K562 (cell line): Measurements from ENCODE around the gene MSX1. TPM values are rescaled to one million over a fixed set of nuclear protein-coding genes. Genes with fewer than 3 reads are reported as not detected.

ENCODE experiments used
- ATAC-seq: fragments of 200-7000 bp; cut with Tn5 transposase; 3 replicates; pipeline ENCODE4 v1.9.1; 2020; ENCODE audit warnings: moderate library complexity
- BruUV-seq: library from RNA; stranded (reverse); fragments of 400-500 nt; replicated peaks from 2 replicates; lab custom pipeline; 2021; lab: Mats Ljungman, UMichigan
- CTCF ChIA-PET: fragments of 300-600 bp; formaldehyde crosslinking; extraction: SDS; loops from one replicate; lab custom pipeline; 2021; ENCODE audit warnings: low intra/inter-chr PET ratio; lab: Yijun Ruan, JAX
- POLR2A ChIA-PET: fragments of 300-600, 350-650 bp; sonication (Branson Sonifier 250); formaldehyde crosslinking; extraction: SDS; loops from one replicate; lab custom pipeline; 2021; ENCODE audit warnings: antibody characterized with exemption, inconsistent platforms; lab: Yijun Ruan, JAX
- DNase-seq, 4 experiments: peaks; one replicate each; pipeline versions ENCODE4 v3.0.0 to v3.0.0-alpha.2; 2011 to 2018; ENCODE audit warnings: low spot score in 3 of 4, mixed read lengths in 3 of 4; ENCODE audit errors: extremely low read depth in 1 of 4
- FAIRE-seq: peaks from 2 replicates; lab custom pipeline; 2011; peaks lifted over from hg19 to GRCh38; lab: Jason Lieb, UNC
- H2AFZ ChIP-seq: 2 replicates; pipeline ENCODE4 v1.6.0; 2011; ENCODE audit warnings: low read depth, low read length, control low read depth, inconsistent platforms
- H3K27ac ChIP-seq: fragments of 200-600 bp; 3 replicates; pipeline ENCODE4 v1.8.0; 2011; ENCODE audit warnings: low read depth, mild to moderate bottlenecking, control low read depth, inconsistent platforms, low read length, moderate library complexity, mixed read lengths; ENCODE audit errors: extremely low read depth
- H3K27me3 ChIP-seq, 2 experiments: fragments of 300-600 bp in 1 of 2; 2 replicates in 1 of 2; 3 replicates in 1 of 2; pipeline versions ENCODE4 v1.6.0 to v1.8.0; 2011; ENCODE audit warnings: inconsistent platforms in 2 of 2, low read length in 2 of 2, mild to moderate bottlenecking in 1 of 2, mixed read lengths in 1 of 2, moderate library complexity in 1 of 2; ENCODE audit not compliant: control insufficient read depth in 2 of 2, insufficient read depth in 2 of 2
- H3K36me3 ChIP-seq: fragments of 300-600 bp; 3 replicates; pipeline ENCODE4 v1.8.0; 2011; ENCODE audit warnings: mild to moderate bottlenecking, low read length, inconsistent platforms; ENCODE audit not compliant: control insufficient read depth, insufficient read depth
- H3K4me1 ChIP-seq, 2 experiments: fragments of 200-600 bp in 1 of 2; replicated peaks in 1 of 2; 2 replicates in 1 of 2; 3 replicates in 1 of 2; pipeline versions ENCODE4 v1.5.1 to v1.8.0; 2011; ENCODE audit warnings: inconsistent platforms in 2 of 2, low read length in 2 of 2, mild to moderate bottlenecking in 1 of 2, mixed read lengths in 1 of 2, moderate library complexity in 1 of 2; ENCODE audit not compliant: control insufficient read depth in 2 of 2, insufficient read depth in 2 of 2
- H3K4me2 ChIP-seq: 2 replicates; pipeline ENCODE4 v1.6.1; 2011; ENCODE audit warnings: low read length, control low read depth, inconsistent platforms, mixed read lengths; ENCODE audit not compliant: insufficient read depth
- H3K4me3 ChIP-seq: fragments of 200-600 bp; sonication (generic), shearing (Covaris generic); 2 replicates; pipeline ENCODE4 v1.5.1; 2016; ENCODE audit warnings: control low read depth, inconsistent platforms
- H3K79me2 ChIP-seq: fragments of 200-600 bp; 3 replicates; pipeline ENCODE4 v1.8.0; 2011; ENCODE audit warnings: low read length, inconsistent platforms; ENCODE audit not compliant: control insufficient read depth, insufficient read depth
- H3K9ac ChIP-seq, 2 experiments: 2 replicates each; pipeline versions ENCODE4 v1.6.0 to v1.6.1; 2011; ENCODE audit warnings: low read depth in 2 of 2, low read length in 2 of 2, control low read depth in 1 of 2, inconsistent platforms in 1 of 2, mild to moderate bottlenecking in 1 of 2, mixed read lengths in 1 of 2; ENCODE audit not compliant: insufficient read depth in 1 of 2
- H3K9me1 ChIP-seq: one replicate; pipeline ENCODE4 v1.6.0; 2011; ENCODE audit warnings: inconsistent platforms, mild to moderate bottlenecking, low read length, moderate library complexity; ENCODE audit not compliant: control insufficient read depth, insufficient read depth
- H3K9me3 ChIP-seq: replicated peaks from 2 replicates; pipeline ENCODE4 v1.5.1; 2011; ENCODE audit warnings: low read depth, low read length, inconsistent platforms; ENCODE audit not compliant: control insufficient read depth, insufficient read depth
- H4K20me1 ChIP-seq: replicated peaks from 2 replicates; pipeline ENCODE4 v1.6.1; 2011; ENCODE audit warnings: low read length, inconsistent platforms, mixed read lengths; ENCODE audit not compliant: control insufficient read depth, insufficient read depth
- BRF1 ChIP-seq: IDR thresholded peaks from 3 replicates; pipeline ENCODE4 v1.6.1; 2011; ENCODE audit warnings: borderline replicate concordance, mild to moderate bottlenecking; ENCODE audit not compliant: insufficient read length; ENCODE audit errors: extremely low read depth
- CHCHD3 ChIP-seq: fragments of 250-450 bp; sonication (Bioruptor Pico); IDR thresholded peaks from 2 replicates; pipeline ENCODE4 v2.1.2; 2022; ENCODE audit warnings: mild to moderate bottlenecking
- ELF2 ChIP-seq: fragments of 250-450 bp; sonication (Bioruptor Pico); IDR thresholded peaks from 2 replicates; pipeline ENCODE4 v1.5.0; 2021; ENCODE audit warnings: mild to moderate bottlenecking
- EZH2 ChIP-seq: IDR thresholded peaks from 2 replicates; pipeline ENCODE4 v1.6.1; 2012; ENCODE audit warnings: low read depth, mild to moderate bottlenecking, inconsistent platforms, low read length, borderline replicate concordance
- FIP1L1 ChIP-seq: fragments of 200-400 bp; formaldehyde crosslinking; IDR thresholded peaks from 2 replicates; pipeline ENCODE4 v1.6.1; 2018; ENCODE audit warnings: mild to moderate bottlenecking, low read depth, low read length; ENCODE audit not compliant: poor library complexity, severe bottlenecking
- GTF2F1 ChIP-seq: IDR thresholded peaks from 2 replicates; pipeline ENCODE4 v1.6.1; 2011; ENCODE audit warnings: low read depth, low read length, improper control_type of control experiment
- HMG20A ChIP-seq: fragments of 450-650 bp; formaldehyde crosslinking; conservative IDR thresholded peaks from 2 replicates; pipeline ENCODE4 v1.4.0; 2020; ENCODE audit warnings: mild to moderate bottlenecking, mixed read lengths
- ILF3 ChIP-seq: fragments of 450-650 bp; IDR thresholded peaks from 2 replicates; pipeline ENCODE4 v1.6.1; 2018; ENCODE audit warnings: antibody characterized with exemption, mild to moderate bottlenecking, moderate library complexity, borderline replicate concordance
- LEF1 ChIP-seq: fragments of 450-650 bp; IDR thresholded peaks from 2 replicates; pipeline ENCODE4 v1.6.1; 2016; ENCODE audit warnings: mild to moderate bottlenecking
- MCM2 ChIP-seq: fragments of 450-650 bp; IDR thresholded peaks from 2 replicates; pipeline ENCODE4 v1.6.1; 2017; ENCODE audit warnings: low read depth, mild to moderate bottlenecking
- MTA1 ChIP-seq: fragments of 450-650 bp; IDR thresholded peaks from 2 replicates; pipeline ENCODE4 v1.6.1; 2017; ENCODE audit warnings: borderline replicate concordance
- MTF1 ChIP-seq: fragments of 250-450 bp; sonication (Bioruptor Pico); IDR thresholded peaks from 2 replicates; pipeline ENCODE4 v1.9.0; 2021; ENCODE audit warnings: moderate library complexity, mild to moderate bottlenecking, inconsistent platforms, borderline replicate concordance
- SIX5 ChIP-seq, 2 experiments: IDR thresholded peaks; 2 replicates each; pipeline ENCODE4 v1.6.1; 2011; ENCODE audit warnings: low read length in 2 of 2, borderline replicate concordance in 1 of 2, low read depth in 1 of 2, mild to moderate bottlenecking in 1 of 2, moderate library complexity in 1 of 2; ENCODE audit not compliant: insufficient read depth in 1 of 2
- SPI1 ChIP-seq: IDR thresholded peaks from 2 replicates; pipeline ENCODE4 v1.6.1; 2011; ENCODE audit warnings: low read depth, low read length, control low read depth, borderline replicate concordance
- TARDBP ChIP-seq: fragments of 450-650 bp; IDR thresholded peaks from 2 replicates; pipeline ENCODE4 v1.6.1; 2016
- TCFL5 ChIP-seq: fragments of 250-450 bp; sonication (Bioruptor Pico); conservative IDR thresholded peaks from 2 replicates; pipeline ENCODE4 v1.6.1; 2021; ENCODE audit warnings: mild to moderate bottlenecking, moderate library complexity, matching md5 sums
- ZBTB12 ChIP-seq: fragments of 250-450 bp; sonication (Bioruptor Pico); IDR thresholded peaks from 2 replicates; pipeline ENCODE4 v1.4.0; 2020
- WGBS: fragments of 100-300 bp; shearing (Covaris generic); methylation state at CpG from one replicate; pipeline ENCODE4 v1.1.6; 2016; ENCODE audit warnings: low coverage, mixed read lengths; ENCODE audit not compliant: insufficient coverage; ENCODE audit errors: missing lambda C conversion rate; 5-methylcytosine and 5-hydroxymethylcytosine counted together
- in situ Hi-C: fragments of 300-500 bp; cut with MboI; formaldehyde crosslinking; loops from 4 replicates; pipeline ENCODE4 v1.15.0; 2018; ENCODE audit warnings: inconsistent platforms, mixed read lengths
- intact Hi-C: fragments of 100-400 bp; cut with micrococcal nuclease; formaldehyde crosslinking; loops from 2 replicates; pipeline ENCODE4 v1.14.2; 2022
- polyA plus RNA-seq, 8 experiments: library from polyadenylated mRNA; depleted of rRNA in 4 of 8; stranded (reverse) in 5 of 8; unstranded in 3 of 8; fragments of >200 nt; fragmentation: Nextera tagmentation in 2 of 8; fragmentation: Illumina TruSeq in 1 of 8; extraction: Ambion mirVana in 2 of 8; extraction: Trizol in 1 of 8; gene quantifications; 2 replicates each; pipeline versions ENCODE4 v1.2.1 to v1.2.3, GENCODE V29; 2011 to 2014; ENCODE audit warnings: inconsistent platforms in 1 of 8, missing spikeins in 1 of 8
- total RNA-seq, 7 experiments: library from RNA; depleted of rRNA in 6 of 7; stranded (reverse); fragments of >200 nt in 6 of 7; fragmentation: Illumina TruSeq in 2 of 7; extraction: Trizol in 2 of 7; gene quantifications; 2 replicates each; pipeline versions ENCODE4 v1.2.1 to v1.2.3, GENCODE V29; 2011 to 2021; ENCODE audit warnings: low replicate concordance in 1 of 7
- TF ChIP-seq, protein P1 (sequence below): sonication (generic); formaldehyde crosslinking; IDR thresholded peaks from 2 replicates; pipeline ENCODE4 v1.8.0; 2022; ENCODE audit warnings: mild to moderate bottlenecking, low read depth, missing genetic modification reagents

MSX1 gene
- total and polyA plus RNA-seq, 9 of the 15 experiments (the other 6 are each of a cell fraction or from before 2014, with no cell fraction given): 1.3 to 6.3 (median 2.3) TPM

DNA sequence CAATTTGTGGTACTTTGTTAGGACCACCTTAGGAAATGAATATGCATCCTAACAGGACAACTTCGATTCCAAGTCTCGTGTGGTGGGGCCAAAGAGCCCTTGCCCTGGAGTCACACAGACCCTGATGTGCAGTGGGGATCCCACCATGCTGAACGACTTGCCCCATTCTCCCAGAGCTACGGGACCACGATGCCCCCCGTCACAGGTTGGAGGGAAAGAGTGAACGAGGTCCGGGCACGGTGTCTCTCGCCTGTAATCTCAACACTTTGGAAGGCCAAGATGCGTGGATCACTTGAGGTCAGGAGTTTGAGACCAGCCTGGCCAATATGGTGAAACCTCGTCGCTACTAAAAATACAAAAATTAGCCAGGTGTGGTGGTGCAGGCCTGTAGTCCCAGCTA, 14.4 kb upstream of the MSX1 start (continued):
- TF ChIP-seq LEF1: no peak

- H3K79me2 ChIP-seq: no peaks in the 10 kb centered on the region
- no TSS peak for BruUV-seq
- WGBS: 2% methylated on average over 7 of the region's 7 CpGs
Measured at GRCh38 chr4:4847011-4847410, 12.5 kb upstream of the MSX1 start.

More at GRCh38 chr4:4847011-4847410, 12.5 kb upstream of the MSX1 start:
- no peak overlapping the region for H3K27ac ChIP-seq
- in situ Hi-C loops: no loop called here
- no peak overlapping the region for H3K4me2 ChIP-seq
- DNase-seq (no peak), ATAC-seq (no peak), FAIRE-seq (no peak)
- H2AFZ ChIP-seq: no peak overlapping the region
- ChIA-PET CTCF (no interaction called here), POLR2A (no interaction called here)
- no peak overlapping the region for H3K4me3 ChIP-seq
- peaks cover 6% of the 10 kb centered on the region for H4K20me1 ChIP-seq
- no peaks in the 10 kb centered on the region for H3K36me3 ChIP-seq
- H3K4me1 ChIP-seq: no peaks in the 10 kb centered on the region
- H3K9me3 ChIP-seq: no peaks in the 10 kb centered on the region
- H3K27me3 ChIP-seq: peaks cover 2 to 47% of the 10 kb centered on the region in 2 experiments; a peak in 3 of 5 replicates
- H3K9me1 ChIP-seq: no peaks in the 10 kb centered on the region
- TF ChIP-seq MTF1 (no peak), ZBTB12 (CRISPR knock-in tag) (no peak), ELF2 (CRISPR knock-in tag) (no peak), SPI1 (no peak), FIP1L1 (no peak), BRF1 (no peak), TCFL5 (no peak), TARDBP (no peak), SIX5 (IDR thresholded peaks at IDR 0.05; ENCODE audit: borderline replicate concordance in 1 of 2, insufficient read depth in 1 of 2, low read depth in 1 of 2, low read length in 2 of 2) (no peak), EZH2 (no peak), ILF3 (no peak), MTA1 (no peak), GTF2F1 (no peak), CHCHD3 (CRISPR knock-in tag) (no peak), HMG20A (CRISPR knock-in tag) (no peak), MCM2 (no peak)
- TF ChIP-seq, protein P1, sequence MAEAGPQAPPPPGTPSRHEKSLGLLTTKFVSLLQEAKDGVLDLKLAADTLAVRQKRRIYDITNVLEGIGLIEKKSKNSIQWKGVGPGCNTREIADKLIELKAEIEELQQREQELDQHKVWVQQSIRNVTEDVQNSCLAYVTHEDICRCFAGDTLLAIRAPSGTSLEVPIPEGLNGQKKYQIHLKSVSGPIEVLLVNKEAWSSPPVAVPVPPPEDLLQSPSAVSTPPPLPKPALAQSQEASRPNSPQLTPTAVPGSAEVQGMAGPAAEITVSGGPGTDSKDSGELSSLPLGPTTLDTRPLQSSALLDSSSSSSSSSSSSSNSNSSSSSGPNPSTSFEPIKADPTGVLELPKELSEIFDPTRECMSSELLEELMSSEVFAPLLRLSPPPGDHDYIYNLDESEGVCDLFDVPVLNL: no peak
- no peak overlapping the region for H3K9ac ChIP-seq
- intact Hi-C loops: no loop called here
